CD4-positive, alpha-beta T cell (primary cell): ENCODE measurements around the gene EXOSC10. TPM values are rescaled to one million over a fixed set of nuclear protein-coding genes. Genes with fewer than 3 reads are reported as not detected.

Experiments used
- ATAC-seq: fragments of 200-7000 bp; cut with Tn5 transposase; one replicate; pipeline ENCODE4 v1.10.0; 2022; ENCODE audit warnings: mild to moderate bottlenecking; ENCODE audit not compliant: poor library complexity
- CTCF ChIA-PET: fragments of 350-600 bp; sonication (Branson Sonifier 250); formaldehyde crosslinking; loops from one replicate; lab custom pipeline; 2021; ENCODE audit warnings: antibody characterized with exemption, inconsistent platforms; lab: Charles Lee
- POLR2A ChIA-PET: fragments of 350-600 bp; sonication (Branson Sonifier 250); formaldehyde crosslinking; loops from one replicate; lab custom pipeline; 2021; ENCODE audit warnings: antibody characterized with exemption, inconsistent platforms; lab: Charles Lee
- DNase-seq, 14 experiments: peaks; one replicate each; pipeline ENCODE4 v3.0.0-alpha.2; 2013 to 2020; ENCODE audit warnings: mixed read lengths in 2 of 14
- H3K27ac ChIP-seq, 2 donors: one replicate each; pipeline versions ENCODE4 v1.5.1 to v1.7.0; 2013; ENCODE audit warnings: low read length in 2 of 2, low read depth in 1 of 2, mild to moderate bottlenecking in 1 of 2
- H3K27me3 ChIP-seq, 2 experiments: 1 replicate in 1 of 2; 2 replicates in 1 of 2; pipeline versions ENCODE4 v1.6.1 to v1.7.0; 2013; ENCODE audit warnings: low read length in 2 of 2, control low read depth in 1 of 2, mild to moderate bottlenecking in 1 of 2, moderate library complexity in 1 of 2; ENCODE audit not compliant: insufficient read depth in 2 of 2, control insufficient read depth in 1 of 2
- H3K36me3 ChIP-seq: one replicate; pipeline ENCODE4 v1.6.1; 2013; ENCODE audit warnings: low read length, control low read depth; ENCODE audit not compliant: insufficient read depth
- H3K4me1 ChIP-seq: one replicate; pipeline ENCODE4 v1.6.1; 2013; ENCODE audit warnings: low read length, control low read depth; ENCODE audit not compliant: insufficient read depth
- H3K4me3 ChIP-seq: one replicate; pipeline ENCODE4 v1.5.1; 2013; ENCODE audit warnings: mild to moderate bottlenecking, low read length, moderate library complexity
- H3K9me3 ChIP-seq, 2 experiments: 1 replicate in 1 of 2; 2 replicates in 1 of 2; pipeline versions ENCODE4 v1.6.1 to v1.7.0; 2013; ENCODE audit warnings: low read length in 2 of 2, mild to moderate bottlenecking in 2 of 2, control low read depth in 1 of 2, moderate library complexity in 1 of 2; ENCODE audit not compliant: control insufficient read depth in 1 of 2, insufficient read depth in 1 of 2
- H3K27ac Mint-ChIP-seq: one replicate; pipeline ENCODE4 v1.8.0; 2020; ENCODE audit warnings: mixed read lengths
- H3K27me3 Mint-ChIP-seq: one replicate; pipeline ENCODE4 v1.8.0; 2021; ENCODE audit warnings: mixed read lengths
- H3K36me3 Mint-ChIP-seq: one replicate; pipeline ENCODE4 v1.8.0; 2021; ENCODE audit warnings: low read depth, mixed read lengths
- H3K4me1 Mint-ChIP-seq: one replicate; pipeline ENCODE4 v1.8.0; 2021; ENCODE audit warnings: low read depth, mixed read lengths
- H3K4me3 Mint-ChIP-seq: one replicate; pipeline ENCODE4 v1.8.0; 2020; ENCODE audit warnings: mild to moderate bottlenecking, mixed read lengths
- H3K9me3 Mint-ChIP-seq: one replicate; pipeline ENCODE4 v1.8.0; 2020; ENCODE audit warnings: mixed read lengths
- CTCF ChIP-seq: fragments of 200-600 bp; IDR thresholded peaks from one replicate; pipeline ENCODE4 v1.8.0; 2022; ENCODE audit warnings: antibody characterized with exemption, mild to moderate bottlenecking
- intact Hi-C, 2 experiments: fragments of 100-400 bp; cut with DNase I in 1 of 2; cut with micrococcal nuclease in 1 of 2; formaldehyde crosslinking; loops; one replicate each; pipeline versions ENCODE4 v1.15.1 to v1.9.0; 2023 to 2025; cut with DNase I, micrococcal nuclease
- total RNA-seq, 174 experiments: library from RNA in 2 of 174; stranded (reverse) in 2 of 174; gene quantifications; one replicate each; pipeline ENCODE4 v1.2.3 and lab custom pipeline; 2021 to 2026

The EXOSC10 gene
- total RNA-seq, 2 experiments from 2014 or later, result 81.6 to 89.0 TPM

GRCh38 chr1:11025618-11026017 lies 74.1 kb downstream of the EXOSC10 start:
- Mint-ChIP-seq H3K36me3 (peaks cover 87% of the 10 kb centered on the region), H3K27me3 (no peaks in the 10 kb centered on the region), H3K9me3 (no peaks in the 10 kb centered on the region), H3K4me3 (no peak overlapping the region), H3K27ac (peak overlapping the region; percentile 14), H3K4me1 (peaks cover 39% of the 10 kb centered on the region)
- H3K4me1 ChIP-seq, result no peaks in the 10 kb centered on the region
- CTCF ChIA-PET, result interaction anchor here (2.0 kb wide), 1 partner anchor 12 kb away, joined by 8 read pairs; no protein-coding TSS in a partner anchor
- H3K4me3 ChIP-seq, result no peak overlapping the region
- H3K36me3 ChIP-seq, result peaks cover 66% of the 10 kb centered on the region
- TF ChIP-seq CTCF, result no peak
- ATAC-seq (no peak), DNase-seq (no peak)
- POLR2A ChIA-PET, result no interaction called here
- intact Hi-C loops, result no loop called here
- H3K27me3 ChIP-seq, result no peaks in the 10 kb centered on the region
- H3K9me3 ChIP-seq, result no peaks in the 10 kb centered on the region
- no peak overlapping the region for H3K27ac ChIP-seq

- Mint-ChIP-seq H3K9me3 (no peaks in the 10 kb centered on the region), H3K27me3 (no peaks in the 10 kb centered on the region), H3K4me3 (no peak overlapping the region), H3K27ac (no peak overlapping the region), H3K36me3 (peaks cover 87% of the 10 kb centered on the region), H3K4me1 (peaks cover 37% of the 10 kb centered on the region)
- Histone ChIP-seq H3K9me3 (no peaks in the 10 kb centered on the region), H3K27ac (no peak overlapping the region), H3K27me3 (no peaks in the 10 kb centered on the region), H3K4me3 (no peak overlapping the region), H3K36me3 (peaks cover 71% of the 10 kb centered on the region), H3K4me1 (no peaks in the 10 kb centered on the region)
- ATAC-seq (no peak), DNase-seq (no peak)
- intact Hi-C loops, result no loop called here
- POLR2A ChIA-PET, result no interaction called here
- TF ChIP-seq CTCF, result no peak
- CTCF ChIA-PET, result interaction anchor here (2.0 kb wide), 1 partner anchor 13 kb away, joined by 8 read pairs; no protein-coding TSS in a partner anchor
Observed at GRCh38 chr1:11024874-11025203, 74.8 kb downstream of the EXOSC10 start.

GRCh38 chr1:11024154-11024873 lies 75.4 kb downstream of the EXOSC10 start:
- Histone ChIP-seq H3K27me3 (no peaks in the 10 kb centered on the region), H3K36me3 (peaks cover 74% of the 10 kb centered on the region), H3K4me1 (no peaks in the 10 kb centered on the region), H3K27ac (no peak overlapping the region), H3K9me3 (no peaks in the 10 kb centered on the region), H3K4me3 (no peak overlapping the region)
- H3K9me3 Mint-ChIP-seq, result no peaks in the 10 kb centered on the region
- peaks cover 87% of the 10 kb centered on the region for H3K36me3 Mint-ChIP-seq
- intact Hi-C loops, result no loop called here
- TF ChIP-seq CTCF, result no peak
- ChIA-PET POLR2A (no interaction called here), CTCF (interaction anchor here (2.0 kb wide), 1 partner anchor 13 kb away, joined by 8 read pairs; no protein-coding TSS in a partner anchor)
- no peaks in the 10 kb centered on the region for H3K27me3 Mint-ChIP-seq
- no peak overlapping the region for H3K4me3 Mint-ChIP-seq
- H3K27ac Mint-ChIP-seq, result no peak overlapping the region
- peaks cover 37% of the 10 kb centered on the region for H3K4me1 Mint-ChIP-seq
- ATAC-seq (no peak), DNase-seq (no peak)
